HG02571 (cell line): ENCODE results near the gene GRIN3B.
"Not testable (repeated sequence)": the region's sequence is repeated elsewhere in the genome, so short reads cannot be mapped to it uniquely, and the experiment has no call there.

ENCODE experiments used
- ATAC-seq: cut with Tn5 transposase; IDR thresholded peaks from one replicate; pipeline ENCODE4 v1.9.1; 2021; ENCODE audit warnings: mild to moderate bottlenecking, moderate library complexity; ENCODE audit not compliant: unreplicated experiment

The GRIN3B gene, protein sequence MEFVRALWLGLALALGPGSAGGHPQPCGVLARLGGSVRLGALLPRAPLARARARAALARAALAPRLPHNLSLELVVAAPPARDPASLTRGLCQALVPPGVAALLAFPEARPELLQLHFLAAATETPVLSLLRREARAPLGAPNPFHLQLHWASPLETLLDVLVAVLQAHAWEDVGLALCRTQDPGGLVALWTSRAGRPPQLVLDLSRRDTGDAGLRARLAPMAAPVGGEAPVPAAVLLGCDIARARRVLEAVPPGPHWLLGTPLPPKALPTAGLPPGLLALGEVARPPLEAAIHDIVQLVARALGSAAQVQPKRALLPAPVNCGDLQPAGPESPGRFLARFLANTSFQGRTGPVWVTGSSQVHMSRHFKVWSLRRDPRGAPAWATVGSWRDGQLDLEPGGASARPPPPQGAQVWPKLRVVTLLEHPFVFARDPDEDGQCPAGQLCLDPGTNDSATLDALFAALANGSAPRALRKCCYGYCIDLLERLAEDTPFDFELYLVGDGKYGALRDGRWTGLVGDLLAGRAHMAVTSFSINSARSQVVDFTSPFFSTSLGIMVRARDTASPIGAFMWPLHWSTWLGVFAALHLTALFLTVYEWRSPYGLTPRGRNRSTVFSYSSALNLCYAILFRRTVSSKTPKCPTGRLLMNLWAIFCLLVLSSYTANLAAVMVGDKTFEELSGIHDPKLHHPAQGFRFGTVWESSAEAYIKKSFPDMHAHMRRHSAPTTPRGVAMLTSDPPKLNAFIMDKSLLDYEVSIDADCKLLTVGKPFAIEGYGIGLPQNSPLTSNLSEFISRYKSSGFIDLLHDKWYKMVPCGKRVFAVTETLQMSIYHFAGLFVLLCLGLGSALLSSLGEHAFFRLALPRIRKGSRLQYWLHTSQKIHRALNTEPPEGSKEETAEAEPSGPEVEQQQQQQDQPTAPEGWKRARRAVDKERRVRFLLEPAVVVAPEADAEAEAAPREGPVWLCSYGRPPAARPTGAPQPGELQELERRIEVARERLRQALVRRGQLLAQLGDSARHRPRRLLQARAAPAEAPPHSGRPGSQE

DNA sequence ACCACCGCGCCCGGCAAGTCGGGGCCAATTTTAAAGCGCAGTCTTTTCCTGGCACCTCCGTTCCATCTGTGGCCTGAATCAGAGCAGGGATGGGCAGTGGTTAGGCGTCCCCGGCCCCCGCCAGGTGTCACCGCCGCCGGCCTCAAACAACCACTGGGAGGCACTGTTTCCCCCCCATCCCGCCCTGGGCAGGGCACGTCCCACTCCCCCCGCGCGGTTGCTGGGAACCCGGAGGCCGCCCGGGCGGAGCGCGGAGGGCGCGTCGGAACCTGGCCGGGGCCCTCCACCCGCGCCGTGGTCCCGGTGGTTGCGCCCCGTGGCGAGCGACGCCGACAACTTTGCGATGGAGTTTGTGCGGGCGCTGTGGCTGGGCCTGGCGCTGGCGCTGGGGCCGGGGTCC, at the start of gene GRIN3B:
Gene GRIN3B (plus strand): TSS at position 325 of the 400 bp plus-strand sequence. CDS start 19 bp downstream, at position 344.
- no peak for ATAC-seq

DNA sequence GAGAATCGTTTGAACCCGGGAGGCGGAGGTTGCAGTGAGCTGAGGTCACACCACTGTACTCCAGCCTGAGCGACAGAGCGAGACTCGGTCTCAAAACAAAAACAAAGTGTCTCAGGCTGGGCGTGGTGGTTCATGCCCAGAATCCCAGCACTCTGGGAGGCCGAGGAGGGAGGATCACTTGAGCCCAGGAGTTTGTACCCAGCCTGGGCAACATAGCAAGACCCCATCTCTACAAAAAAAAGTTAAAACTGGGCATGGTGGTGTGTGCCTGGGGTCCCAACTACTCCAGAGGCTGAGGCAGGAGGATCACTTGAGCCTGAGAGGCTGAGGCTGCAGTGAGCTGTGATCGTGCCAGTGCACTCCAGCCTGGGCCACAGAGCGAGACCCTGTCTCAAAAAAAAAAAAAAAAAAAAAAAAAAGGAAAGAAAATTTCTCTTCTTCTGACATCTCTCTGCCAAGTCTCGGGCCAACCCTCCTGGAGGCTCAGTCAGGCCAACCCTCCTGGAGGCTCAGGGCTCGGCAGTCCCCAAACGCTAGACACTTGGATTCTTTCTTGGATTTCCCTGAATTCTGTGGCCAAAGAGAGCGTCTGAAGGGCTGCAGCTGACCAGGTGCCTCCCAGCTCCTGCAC, 48.1 kb upstream of the GRIN3B start:
- no peak for ATAC-seq

DNA sequence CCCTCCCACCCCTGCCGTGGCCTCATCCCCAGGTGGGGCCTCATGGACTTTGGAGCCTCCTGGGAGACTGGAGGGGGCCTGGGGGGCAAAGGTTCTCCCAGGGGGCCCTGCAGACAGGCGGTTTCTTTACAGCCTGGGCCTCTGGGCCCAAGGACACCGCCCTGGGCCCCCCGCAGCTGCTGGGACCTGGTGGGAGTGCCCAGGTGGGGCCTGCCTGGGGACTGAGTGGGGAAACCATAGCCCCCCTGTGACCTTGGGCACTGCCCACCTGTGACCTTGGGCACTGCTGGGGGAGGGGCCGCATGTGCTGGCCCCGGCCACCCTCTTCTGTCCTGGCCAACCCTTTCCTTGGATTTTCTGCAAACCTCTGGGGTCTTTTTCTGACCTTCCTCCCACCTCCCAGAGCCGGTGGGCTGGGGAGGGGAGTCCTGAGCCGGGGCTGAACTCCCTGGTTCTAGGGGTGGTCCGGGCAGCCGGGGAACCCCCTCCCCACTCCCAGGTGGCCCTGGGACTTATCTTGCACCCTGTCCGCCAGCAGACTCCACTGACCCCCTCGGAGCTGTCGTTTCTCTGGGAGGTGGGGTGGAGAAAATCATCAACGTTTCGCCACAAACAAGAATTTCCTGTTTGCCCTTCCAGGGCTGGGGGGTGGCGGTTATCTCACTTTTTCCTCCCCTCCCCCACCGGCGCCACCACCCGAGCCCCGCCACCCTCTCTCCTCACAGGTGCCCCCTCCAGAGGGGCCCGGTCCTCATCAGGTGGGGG, 47.4 kb upstream of the GRIN3B start:
- ATAC-seq: no peak

DNA sequence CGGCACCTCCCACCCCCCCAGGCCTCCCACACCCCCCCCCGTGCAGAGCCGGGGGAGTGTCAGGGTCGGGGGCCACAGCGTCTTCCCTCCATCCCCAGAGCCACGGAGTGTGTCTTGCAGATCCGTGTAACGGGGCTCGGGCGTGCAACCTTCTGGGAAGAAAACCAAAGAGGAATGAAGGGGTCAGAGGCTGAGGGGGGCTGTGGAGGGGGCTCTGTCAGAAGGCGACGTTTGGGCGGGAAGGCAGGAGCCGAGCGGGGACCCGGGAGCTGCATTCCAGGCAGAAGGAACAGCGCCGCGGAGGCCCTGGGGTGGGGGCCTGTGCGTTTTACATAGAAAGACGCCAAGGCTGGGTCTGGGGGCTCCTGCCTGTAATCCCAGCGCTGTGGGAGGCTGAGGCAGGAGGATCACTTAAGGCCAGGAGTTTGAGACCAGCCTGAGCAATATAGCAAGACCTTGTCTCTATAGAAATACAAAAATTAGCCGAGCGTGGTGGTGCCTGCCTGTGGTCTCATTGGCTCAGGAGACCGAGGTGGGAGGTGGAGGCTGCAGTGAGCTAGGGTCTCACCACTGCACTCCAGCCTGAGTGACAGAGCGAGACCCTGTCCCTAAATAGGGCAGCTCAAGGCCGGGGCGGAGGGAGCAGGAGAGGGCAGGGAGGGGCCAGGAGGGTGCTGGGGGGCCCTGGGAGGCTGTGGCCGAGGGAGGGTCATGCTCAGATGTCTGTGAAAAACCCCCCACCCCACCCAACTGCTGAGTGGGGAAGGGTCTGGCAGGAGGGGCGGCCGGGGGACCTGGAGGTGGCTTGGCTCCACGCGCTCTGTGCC, 46.6 kb upstream of the GRIN3B start:
- ATAC-seq: no peak

DNA sequence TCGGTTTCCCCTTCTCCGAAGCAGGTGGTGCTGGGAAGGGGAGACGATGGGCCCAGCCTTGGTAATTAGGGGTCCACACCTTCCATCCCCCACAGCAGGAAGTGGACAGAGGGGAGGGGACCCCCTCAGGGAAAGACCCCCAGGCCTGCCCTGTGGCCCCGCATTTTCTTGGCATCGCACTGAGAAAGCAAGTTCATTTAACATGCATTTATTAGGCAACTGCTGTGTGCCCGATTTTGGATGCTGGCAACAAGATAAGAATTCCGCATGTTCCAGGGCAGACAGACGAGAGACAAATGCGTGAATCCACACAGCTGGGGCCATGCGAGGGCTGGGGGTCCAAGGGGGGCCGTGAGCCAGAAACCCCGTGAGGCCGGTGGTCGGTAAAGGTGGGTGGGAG, 45.9 kb upstream of the GRIN3B start:
- no peak for ATAC-seq

DNA sequence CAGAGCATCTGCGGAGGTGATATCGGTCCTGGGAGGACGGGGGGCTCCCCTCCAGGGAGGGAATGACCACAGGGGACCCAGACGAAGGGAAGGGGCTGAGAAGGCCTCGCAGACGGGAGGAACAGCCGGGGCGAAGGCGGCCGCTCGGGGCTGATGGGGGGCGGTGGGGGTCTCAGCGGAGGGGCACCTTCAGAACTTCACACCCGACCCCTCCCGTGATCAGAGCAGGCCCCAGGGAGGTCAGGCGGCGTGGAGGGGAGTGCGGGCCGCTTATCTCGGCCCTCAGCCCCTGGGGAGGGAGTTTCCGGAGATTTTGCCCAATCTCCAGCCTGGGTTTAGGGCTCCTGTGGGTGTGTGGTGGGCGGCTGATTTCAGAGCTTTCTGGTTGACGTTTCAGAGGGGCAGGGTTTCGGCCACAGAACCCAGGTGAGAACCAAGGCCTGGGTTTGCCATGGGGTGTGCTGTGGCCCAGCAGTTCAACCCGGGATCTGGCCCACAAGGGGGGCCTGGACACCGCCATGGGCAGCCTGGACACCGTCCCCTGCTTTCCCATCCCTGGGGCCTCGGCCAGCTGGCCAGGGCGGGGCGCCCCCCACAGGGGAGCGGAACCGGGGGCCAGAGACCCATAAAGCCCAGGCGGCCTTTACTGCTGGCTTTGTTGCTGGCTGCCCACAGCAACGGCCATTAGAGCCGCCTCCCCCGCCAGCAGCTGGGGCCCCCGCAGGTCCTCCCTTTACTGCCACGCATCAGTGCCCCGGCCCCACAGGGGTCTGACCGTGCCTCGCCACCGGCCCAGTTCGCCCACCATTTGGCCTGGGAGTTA, 45.3 kb upstream of the GRIN3B start:
- ATAC-seq: no peak

DNA sequence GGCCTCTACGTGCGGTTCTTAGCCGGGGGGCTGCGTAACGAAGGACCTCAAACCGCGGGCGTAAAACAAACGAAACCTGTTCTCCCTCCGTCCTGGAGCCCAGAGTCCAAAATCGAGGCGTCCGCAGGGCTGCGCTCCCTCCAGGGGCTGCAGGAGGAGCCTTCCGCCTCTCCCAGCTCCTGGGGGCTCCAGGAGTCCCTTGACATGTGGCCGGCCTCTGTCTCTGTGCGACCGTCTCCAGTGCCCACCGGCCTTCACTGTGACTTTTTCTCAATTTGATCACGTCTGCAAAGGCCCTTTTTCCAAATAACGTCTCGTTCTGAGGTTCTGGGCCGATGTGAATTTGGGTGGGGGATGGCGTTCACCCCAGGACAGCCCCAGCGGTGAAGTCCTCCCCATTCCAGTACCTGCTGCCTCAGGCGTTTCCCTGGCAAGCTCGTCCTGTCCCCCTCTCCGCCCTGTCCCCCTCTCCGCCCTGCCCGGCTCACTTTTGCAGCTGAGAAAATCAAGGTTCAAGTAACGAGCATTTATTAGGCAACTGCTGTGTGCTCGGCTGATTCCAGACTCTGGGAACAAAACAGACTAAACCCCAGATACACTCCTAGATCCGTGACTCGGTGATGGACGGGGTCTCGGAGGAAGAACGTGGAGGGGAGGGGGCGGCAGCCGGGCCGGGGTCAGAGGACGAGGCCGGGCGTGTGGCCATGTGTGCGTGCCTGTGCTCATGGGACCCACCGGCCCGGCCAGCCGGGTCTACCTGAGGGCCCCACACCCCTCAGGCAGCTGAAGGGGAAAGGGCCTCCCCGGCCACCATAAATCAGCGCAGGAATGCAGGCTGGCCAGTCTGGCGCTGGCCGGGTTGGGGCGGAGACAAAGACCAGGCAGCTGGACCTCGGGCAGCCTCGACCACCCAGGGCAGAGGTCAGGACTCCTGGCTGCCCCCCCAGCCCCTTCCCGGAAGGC, 44.1 kb upstream of the GRIN3B start:
- ATAC-seq: no peak

DNA sequence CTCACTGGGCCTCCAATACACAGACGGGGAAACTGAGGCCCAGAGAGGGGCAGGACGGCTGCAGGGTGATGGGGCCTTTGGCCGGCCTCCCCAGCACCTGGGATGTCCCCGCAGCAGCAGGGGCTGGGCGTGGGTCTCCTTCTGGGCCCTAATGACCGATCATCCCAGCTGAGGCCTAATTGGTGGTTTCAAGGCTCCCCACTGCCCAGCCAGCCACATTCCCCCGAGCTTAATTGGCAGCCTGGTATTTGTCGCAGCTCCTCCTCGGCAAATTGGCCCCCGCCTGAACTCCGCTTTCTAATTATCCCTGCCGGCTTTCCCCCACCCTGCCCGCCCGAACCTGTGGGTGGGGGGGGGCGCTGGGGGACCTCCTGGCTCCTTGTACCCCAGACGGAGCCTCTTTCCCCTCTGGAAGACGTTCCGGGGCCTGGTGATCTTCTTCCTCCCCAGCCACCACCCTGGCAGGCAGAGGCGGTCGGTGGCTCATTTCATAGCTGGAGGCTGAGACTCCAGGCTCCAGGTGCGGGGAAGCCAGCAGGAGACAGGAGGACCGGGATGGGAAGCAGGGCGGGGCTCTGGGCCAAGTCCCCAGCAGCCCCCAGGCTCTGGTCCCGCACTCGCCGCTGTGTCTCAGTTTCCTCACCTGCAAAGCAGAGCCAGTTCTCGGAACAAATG, 43.3 kb upstream of the GRIN3B start:
- ATAC-seq: no peak

DNA sequence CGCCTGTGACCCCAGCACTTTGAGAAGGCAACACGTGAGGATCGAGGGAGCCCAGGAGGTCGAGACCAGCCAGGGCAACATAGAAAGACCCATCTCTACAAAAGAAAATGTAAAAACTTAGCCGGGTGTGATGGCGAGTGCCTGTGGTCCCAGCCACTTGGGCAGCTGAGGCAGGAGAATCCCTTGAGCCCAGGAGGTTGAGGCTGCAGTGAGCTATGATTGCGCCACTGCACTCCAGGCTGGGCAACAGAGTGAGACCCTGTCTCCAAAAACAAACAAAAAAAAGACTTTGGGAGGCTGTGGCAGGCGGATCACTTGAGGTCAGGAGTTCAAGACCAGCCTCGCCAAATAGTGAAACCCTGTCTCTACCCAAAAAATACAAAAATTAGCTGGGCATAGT, 42.6 kb upstream of the GRIN3B start:
- ATAC-seq: not testable (repeated sequence)

DNA sequence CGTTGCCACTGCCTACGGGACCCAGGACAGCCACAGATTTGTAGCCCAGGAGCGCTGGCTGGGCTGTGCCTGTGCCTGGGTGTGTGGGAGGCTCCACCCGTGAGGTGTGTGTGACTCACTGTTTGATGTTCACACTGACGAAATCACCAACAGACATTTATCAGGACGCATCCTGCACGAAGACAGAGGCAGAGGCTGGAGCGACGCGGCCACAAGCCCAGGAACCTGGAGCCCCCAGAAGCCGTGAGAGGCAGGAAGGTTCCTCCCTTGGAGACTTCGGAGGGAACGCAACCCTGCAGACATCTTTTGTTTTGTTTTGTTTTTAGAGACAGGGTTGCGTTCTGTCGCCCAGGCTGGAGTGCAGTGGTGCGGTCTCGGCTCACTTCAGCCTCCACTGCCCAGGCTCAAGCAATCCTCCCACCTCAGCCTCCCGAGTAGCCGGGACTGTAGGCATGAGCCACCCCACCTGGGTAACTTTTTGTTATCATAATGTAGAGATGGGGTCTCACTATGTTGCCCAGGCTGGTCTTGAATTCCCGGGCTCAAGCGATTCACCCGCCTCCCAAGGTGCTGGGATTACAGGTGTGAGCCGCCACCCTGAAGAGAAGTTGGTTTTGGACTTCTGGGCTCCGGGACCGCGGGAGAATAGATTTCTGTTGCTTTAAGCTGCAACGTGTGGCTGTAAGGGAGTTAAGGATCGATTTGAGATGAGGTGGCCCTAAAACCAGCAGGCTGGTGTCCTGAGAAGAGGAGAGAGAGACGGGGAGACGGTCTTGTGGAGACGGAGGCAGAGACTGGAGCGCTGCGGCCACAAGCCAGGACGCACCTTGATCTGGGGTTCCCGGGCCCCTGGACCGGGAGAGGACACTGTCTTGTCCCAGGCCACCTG, 41.0 kb upstream of the GRIN3B start:
- no peak for ATAC-seq

DNA sequence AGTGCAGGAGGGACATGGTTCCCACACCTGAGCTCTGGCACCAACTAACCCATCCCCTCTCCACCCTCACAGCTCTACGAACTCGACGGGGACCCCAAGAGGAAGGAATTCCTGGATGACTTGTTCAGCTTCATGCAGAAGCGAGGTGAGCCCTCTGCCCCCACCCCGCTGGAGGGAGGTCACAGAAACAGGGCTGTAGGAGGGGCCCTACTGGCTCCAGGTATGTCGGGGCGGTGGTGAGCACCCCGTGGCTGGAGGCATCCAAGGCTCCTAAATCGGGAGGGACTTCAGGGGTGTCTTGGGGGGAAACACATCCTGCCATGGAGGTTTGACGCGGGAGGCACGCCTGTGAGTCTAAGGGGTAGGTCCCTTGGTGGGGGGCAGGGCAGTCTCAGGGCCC, 40.2 kb upstream of the GRIN3B start:
- ATAC-seq: no peak

DNA sequence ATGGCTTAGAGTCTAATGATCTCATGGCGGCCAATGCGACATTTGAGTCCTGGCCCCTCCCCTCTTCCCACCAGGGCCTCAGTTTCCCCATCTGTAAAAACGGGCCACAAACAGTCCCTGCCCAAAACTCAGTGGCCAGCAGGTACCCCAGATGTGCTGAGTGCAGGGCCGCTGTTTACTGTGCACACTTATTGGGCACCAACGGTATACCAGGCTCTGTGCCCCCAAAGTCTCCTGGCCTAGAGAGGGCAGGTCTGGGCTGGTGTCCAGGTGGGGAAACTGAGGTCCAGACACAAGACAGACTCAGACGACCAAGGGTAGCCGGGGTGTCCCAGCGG, 39.6 kb upstream of the GRIN3B start:
- no peak for ATAC-seq

DNA sequence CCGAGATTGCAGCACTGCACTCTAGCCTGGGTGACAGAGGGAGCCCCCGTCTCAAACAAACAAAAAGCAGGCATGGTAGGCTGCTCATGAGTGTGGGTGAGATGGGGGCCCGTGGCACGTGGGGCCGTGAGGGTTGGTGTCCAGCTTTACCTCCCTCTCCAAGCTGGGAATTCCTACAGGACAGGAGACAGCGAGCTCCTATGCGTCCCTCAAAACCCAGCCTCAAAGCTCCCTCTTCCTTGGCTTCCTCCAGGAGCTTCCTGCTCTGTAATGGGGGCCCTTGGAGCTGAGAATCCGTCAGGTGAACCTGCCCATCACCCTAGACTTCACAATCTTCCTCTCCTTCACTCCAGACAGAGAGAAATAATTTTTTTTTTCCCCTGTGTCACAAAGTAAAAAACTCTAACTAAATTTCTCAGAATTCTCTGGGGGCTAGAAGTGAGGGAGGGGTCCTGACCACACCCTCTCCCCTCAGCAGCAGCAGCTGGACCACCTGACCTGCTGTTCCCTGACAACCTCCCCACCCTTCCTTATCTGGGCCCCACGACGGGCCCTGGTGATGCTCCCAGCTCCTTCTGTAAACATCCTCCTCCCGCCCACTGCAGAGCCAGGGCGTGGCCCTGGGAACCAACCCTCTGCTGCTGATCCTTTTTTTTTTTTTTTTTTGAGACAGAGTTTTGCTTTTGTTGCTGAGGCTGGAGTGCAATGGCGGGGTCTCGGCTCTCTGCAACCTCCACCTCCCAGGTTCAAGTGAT, 38.2 kb upstream of the GRIN3B start:
- no peak for ATAC-seq

DNA sequence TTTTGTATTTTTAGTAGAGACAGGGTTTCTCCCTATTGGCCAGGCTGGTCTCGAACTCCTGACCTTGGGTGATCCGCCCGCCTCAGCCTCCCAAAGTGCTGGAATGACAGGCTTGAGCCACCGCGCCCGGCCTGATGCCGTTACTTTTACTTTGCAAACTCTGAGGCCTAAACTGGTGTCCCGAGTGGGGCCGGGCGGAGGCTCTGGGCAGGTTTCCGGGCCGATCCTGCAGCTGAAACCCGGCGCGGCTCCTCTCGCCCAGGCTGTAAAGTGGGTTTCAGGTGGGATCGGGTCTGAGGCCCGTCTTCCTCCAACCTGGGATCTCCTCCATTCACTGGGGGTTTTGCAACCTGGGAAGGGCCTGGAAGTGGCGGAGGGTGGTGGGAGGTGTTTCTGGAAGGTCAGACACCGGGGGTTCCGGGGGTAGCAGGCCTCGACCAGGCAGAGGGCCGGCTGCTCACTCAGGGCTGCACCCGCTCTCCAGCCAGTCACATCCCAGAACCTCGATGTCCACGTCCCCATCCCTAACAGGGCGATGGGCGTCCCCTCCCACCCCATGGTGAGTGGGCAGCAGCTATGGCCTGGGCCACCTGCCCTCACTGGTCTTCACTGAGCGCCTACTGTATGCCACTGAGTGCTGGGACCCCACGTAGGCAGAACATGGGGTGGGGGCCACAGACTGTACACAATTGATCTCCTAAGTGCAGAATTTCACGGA, 37.4 kb upstream of the GRIN3B start:
- no peak for ATAC-seq

DNA sequence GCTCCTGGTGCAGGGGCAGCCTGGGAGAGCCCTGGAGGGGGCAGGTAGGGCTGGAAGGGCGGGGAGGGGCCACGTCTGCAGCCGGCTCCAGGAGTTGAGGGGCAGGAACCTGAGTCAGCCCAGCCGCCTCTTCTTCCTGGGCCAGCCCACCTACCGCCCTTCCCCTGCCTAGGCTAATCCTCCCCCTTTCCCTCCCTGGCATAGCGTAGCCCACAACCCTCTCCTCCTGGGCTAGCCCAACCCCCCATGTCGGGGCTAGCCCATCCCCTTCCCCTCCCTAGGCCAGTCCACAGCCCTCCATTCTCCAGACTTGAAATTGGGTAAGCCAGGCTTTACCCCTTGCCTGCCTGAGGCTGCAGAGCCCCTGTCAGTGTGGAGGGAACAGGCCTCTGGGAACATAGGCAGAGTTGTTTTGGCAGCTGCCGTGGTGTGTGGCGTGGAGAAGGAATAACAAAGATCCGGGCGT, 36.7 kb upstream of the GRIN3B start:
- no peak for ATAC-seq
